GM23338 (cell line): ENCODE results near the gene HTR4.

Source experiments
- CREB1 ChIP-seq: fragments of 250-450 bp; sonication (Bioruptor Pico); IDR thresholded peaks from 2 replicates; pipeline ENCODE4 v1.5.0; 2020; ENCODE audit warnings: low read depth, mild to moderate bottlenecking, moderate library complexity
- CTCF ChIP-seq, 2 experiments: fragments of 200-600 bp in 1 of 2; sonication (generic) in 1 of 2; conservative IDR thresholded peaks; 2 replicates each; pipeline versions ENCODE4 v1.5.1 to v1.6.1; 2016 to 2017; ENCODE audit warnings: antibody characterized with exemption in 2 of 2, low read depth in 2 of 2, mild to moderate bottlenecking in 2 of 2, moderate library complexity in 1 of 2
- JUNB ChIP-seq: IDR thresholded peaks from one replicate; pipeline ENCODE4 v1.6.1; 2016; ENCODE audit warnings: antibody characterized with exemption; ENCODE audit not compliant: unreplicated experiment
- POLR2AphosphoS5 ChIP-seq: IDR thresholded peaks from 2 replicates; pipeline ENCODE4 v1.6.1; 2016; ENCODE audit warnings: antibody characterized with exemption, low read depth
- REST ChIP-seq: IDR thresholded peaks from one replicate; pipeline ENCODE4 v1.6.1; 2018; ENCODE audit warnings: antibody characterized with exemption; ENCODE audit not compliant: unreplicated experiment

GRCh38 chr5:148666353-148666752 lies 12.0 kb upstream of the HTR4 start:
- no peak for TF ChIP-seq CTCF (conservative IDR thresholded peaks at IDR 0.05; ENCODE audit: low read depth in 2 of 2)
- no peak for TF ChIP-seq POLR2AphosphoS5
- TF ChIP-seq CREB1 (CRISPR knock-in tag), result no peak
- no peak for TF ChIP-seq JUNB
- TF ChIP-seq REST, result peak; percentile 63
